Right lobe of liver (tissue), 4 donors: Measurements from ENCODE around the gene SYNGR2.

Source experiments
- CTCF ChIP-seq, 4 donors: fragments of 200-600 bp in 3 of 4; fragments of 450-650 bp in 1 of 4; IDR thresholded peaks; one replicate each; pipeline versions ENCODE4 v1.5.1 to v1.8.0; 2016 to 2022; ENCODE audit warnings: antibody characterized with exemption in 4 of 4, mild to moderate bottlenecking in 2 of 4
- POLR2A ChIP-seq: fragments of 450-650 bp; IDR thresholded peaks from one replicate; pipeline ENCODE4 v1.6.1; 2017; ENCODE audit warnings: antibody characterized with exemption, mild to moderate bottlenecking
- donor health status: DM: no; HTN: no; CAD: no.
- donor health status: DM: no; HTN: no; CAD: no.
- donor health status: DM: no; HTN: yes; CAD: no.

GRCh38 chr17:78122931-78123249 lies 45.5 kb upstream of the SYNGR2 start:
- no peak for TF ChIP-seq CTCF (IDR thresholded peaks at IDR 0.05)
- no peak for TF ChIP-seq POLR2A
